Measurements from ENCODE around the gene DTHD1.

Gene DTHD1

DNA sequence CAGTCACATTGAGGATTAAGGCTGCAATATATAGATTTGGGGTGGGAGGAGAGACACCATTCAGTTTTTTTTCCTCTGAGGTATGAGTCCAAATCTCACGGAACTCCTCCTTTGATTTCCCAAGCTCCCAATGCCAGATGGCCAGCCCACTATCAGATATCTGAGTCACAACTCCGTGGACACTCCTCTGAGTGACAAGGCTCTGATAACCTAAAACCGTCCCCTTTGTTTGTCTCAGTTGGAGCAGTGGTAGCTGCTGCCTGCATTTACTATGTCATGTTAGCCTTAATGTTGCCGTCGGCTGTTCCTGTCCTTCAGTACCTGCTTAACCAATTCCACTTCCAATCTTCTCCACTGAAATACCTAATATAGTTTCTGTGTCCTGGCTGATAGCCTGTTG, 107.3 kb downstream of the DTHD1 start:
- no peak for DNase-seq (ENCODE audit: low read depth, low spot score)
- ChIA-PET CTCF (no interaction called here), POLR2A (no interaction called here)
- no peak overlapping the region for H3K4me3 ChIP-seq (ENCODE audit: low read depth, low read length)
- no peak for TF ChIP-seq CTCF (IDR thresholded peaks at IDR 0.05; ENCODE audit: insufficient read depth, low read length, missing control alignments)

DNA sequence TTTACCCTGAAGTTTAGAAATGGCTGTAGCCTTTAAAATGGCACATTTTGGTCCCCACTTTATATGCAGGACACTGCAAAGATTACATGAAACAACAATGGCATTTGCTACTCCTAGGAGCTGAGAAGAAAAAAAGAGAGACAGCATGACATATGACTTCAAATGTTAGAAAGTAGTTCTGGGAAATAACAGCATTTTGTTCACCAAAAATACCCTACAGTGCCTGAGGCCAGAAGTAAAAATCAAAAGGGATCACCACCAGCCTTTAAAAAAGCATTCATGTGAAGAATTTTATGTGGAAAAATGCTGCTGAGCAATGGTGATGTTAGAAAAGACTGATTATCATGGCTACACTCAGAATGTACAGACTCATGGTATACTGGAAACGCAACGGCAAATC, 110.0 kb downstream of the DTHD1 start:
- no peak for TF ChIP-seq CTCF (IDR thresholded peaks at IDR 0.05; ENCODE audit: insufficient read depth, low read length, missing control alignments)
- no peak overlapping the region for H3K4me3 ChIP-seq (ENCODE audit: low read depth, low read length)
- DNase-seq (ENCODE audit: low read depth, low spot score) = no peak
- ChIA-PET CTCF (no interaction called here), POLR2A (no interaction called here)

DNA sequence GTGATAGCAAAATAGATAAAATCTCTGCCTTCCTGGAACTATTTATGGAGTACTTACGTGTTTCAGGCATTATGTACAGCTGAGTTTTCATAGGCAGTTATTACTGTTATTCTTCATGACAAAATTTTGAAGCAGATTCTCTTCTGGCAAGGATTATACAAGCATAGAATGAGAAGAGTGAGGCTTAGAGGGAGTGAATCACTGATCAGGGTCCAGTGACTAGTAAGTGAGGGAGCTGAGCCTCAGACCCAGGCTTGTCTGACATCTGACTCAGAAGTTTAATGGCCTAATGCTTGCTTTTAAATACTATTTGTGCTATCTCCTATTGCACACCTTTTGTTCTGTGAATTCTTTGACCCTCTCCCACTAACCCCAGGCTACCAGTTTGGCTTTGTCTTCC, 110.6 kb downstream of the DTHD1 start:
- no peak for DNase-seq (ENCODE audit: low read depth, low spot score)
- CTCF ChIA-PET = no interaction called here
- TF ChIP-seq CTCF (IDR thresholded peaks at IDR 0.05; ENCODE audit: insufficient read depth, low read length, missing control alignments) = no peak
- H3K4me3 ChIP-seq (ENCODE audit: low read depth, low read length) = no peak overlapping the region
- POLR2A ChIA-PET = no interaction called here

GRCh38 chr4:36392916-36393315, 111.5 kb downstream of the DTHD1 start:
- CTCF ChIA-PET = no interaction called here
- POLR2A ChIA-PET = no interaction called here
- no peak for DNase-seq (ENCODE audit: low read depth, low spot score)
- H3K4me3 ChIP-seq (ENCODE audit: low read depth, low read length) = no peak overlapping the region
- no peak for TF ChIP-seq CTCF (IDR thresholded peaks at IDR 0.05; ENCODE audit: insufficient read depth, low read length, missing control alignments)
